ENCODE data around the gene FYCO1. TPM values are rescaled to one million over a fixed set of nuclear protein-coding genes. Genes with fewer than 3 reads are reported as not detected.
A peak's percentile ranks its signal among the peaks of the same experiment; 100 is the strongest.

FYCO1 gene
- total and polyA plus RNA-seq, 10 of the 15 experiments (the other 5 are each of a cell fraction or from before 2014, with no cell fraction given): 1.5 to 8.4 (median 6.5) TPM

GRCh38 chr3:45910892-45911291 is 84.7 kb downstream of the FYCO1 start (continued):
- no peak for TF ChIP-seq RELA (IDR thresholded peaks at IDR 0.05; ENCODE audit: borderline replicate concordance, partially characterized antibody)
- no peak for TF ChIP-seq NFYB (IDR thresholded peaks at IDR 0.05; ENCODE audit: insufficient read depth, low read depth, low read length)
- TF ChIP-seq KDM1A (IDR thresholded peaks at IDR 0.05; ENCODE audit: borderline replicate concordance): no peak
- 0 out of 2 replicates have a peak, but pooled peaks have one; percentile 36 for TF ChIP-seq MXI1 (IDR thresholded peaks at IDR 0.05; ENCODE audit: low read depth, low read length)
- TF ChIP-seq IRF3 (IDR thresholded peaks at IDR 0.05): no peak
- TF ChIP-seq CBX3 (IDR thresholded peaks at IDR 0.05; ENCODE audit: borderline replicate concordance, low read depth): no peak
- 0 out of 2 replicates have a peak, but pooled peaks have one; percentile 11 for TF ChIP-seq ZNF687 (IDR thresholded peaks at IDR 0.05)

Measured in GM12878 (cell line).